Transverse colon (tissue), 4 donors: ENCODE data around the gene ZNF148.

Experiments used
- EP300 ChIP-seq: sonication (generic); formaldehyde crosslinking; IDR thresholded peaks from one replicate; pipeline ENCODE4 v1.6.1; 2017; ENCODE audit warnings: antibody characterized with exemption, low read depth
- POLR2AphosphoS5 ChIP-seq, 3 donors: sonication (generic); formaldehyde crosslinking; IDR thresholded peaks; one replicate each; pipeline ENCODE4 v1.6.1; 2016; ENCODE audit warnings: antibody characterized with exemption in 3 of 3
- TF ChIP-seq, protein P1 (sequence below), 5 experiments: fragments of 200-600 bp in 3 of 5; fragments of 450-650 bp in 2 of 5; sonication (generic) in 3 of 5; IDR thresholded peaks; 1 replicate in 2 of 5; 2 replicates in 3 of 5; pipeline ENCODE4 v1.5.1; 2016 to 2017; ENCODE audit warnings: antibody characterized with exemption in 5 of 5, inconsistent platforms in 3 of 5, mild to moderate bottlenecking in 2 of 5, moderate library complexity in 1 of 5

DNA sequence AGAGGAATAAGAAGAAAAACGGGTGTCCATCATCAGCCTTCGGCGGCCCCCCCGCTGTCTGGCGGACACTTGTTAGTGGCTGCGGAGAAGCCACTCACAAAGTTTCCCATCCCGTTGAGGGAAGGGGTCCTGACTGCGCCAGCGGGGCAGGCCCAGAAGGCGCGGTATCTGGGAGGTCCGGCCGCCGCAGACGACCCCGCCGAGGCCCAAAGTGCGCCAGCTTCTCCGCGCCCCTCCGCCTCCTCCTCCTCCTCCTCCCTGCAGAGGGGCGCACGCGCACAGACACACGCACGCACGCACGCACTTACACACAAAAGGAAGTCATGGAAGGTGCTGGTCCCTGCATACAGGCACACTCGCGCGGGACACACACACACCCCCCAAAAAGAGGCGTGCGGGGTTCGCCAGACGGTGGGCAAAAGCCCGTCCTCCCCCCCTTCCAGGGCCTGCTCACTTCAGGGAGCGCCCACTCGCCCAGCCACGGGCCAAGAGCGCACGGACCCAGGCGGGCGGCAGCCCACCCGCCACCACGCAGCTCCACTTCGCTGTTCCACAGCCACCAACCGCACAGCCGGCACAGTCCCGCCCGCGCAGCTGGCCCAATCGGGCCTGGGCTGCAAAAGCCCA is 18.0 kb downstream of the ZNF148 start:
- TF ChIP-seq, protein P1, sequence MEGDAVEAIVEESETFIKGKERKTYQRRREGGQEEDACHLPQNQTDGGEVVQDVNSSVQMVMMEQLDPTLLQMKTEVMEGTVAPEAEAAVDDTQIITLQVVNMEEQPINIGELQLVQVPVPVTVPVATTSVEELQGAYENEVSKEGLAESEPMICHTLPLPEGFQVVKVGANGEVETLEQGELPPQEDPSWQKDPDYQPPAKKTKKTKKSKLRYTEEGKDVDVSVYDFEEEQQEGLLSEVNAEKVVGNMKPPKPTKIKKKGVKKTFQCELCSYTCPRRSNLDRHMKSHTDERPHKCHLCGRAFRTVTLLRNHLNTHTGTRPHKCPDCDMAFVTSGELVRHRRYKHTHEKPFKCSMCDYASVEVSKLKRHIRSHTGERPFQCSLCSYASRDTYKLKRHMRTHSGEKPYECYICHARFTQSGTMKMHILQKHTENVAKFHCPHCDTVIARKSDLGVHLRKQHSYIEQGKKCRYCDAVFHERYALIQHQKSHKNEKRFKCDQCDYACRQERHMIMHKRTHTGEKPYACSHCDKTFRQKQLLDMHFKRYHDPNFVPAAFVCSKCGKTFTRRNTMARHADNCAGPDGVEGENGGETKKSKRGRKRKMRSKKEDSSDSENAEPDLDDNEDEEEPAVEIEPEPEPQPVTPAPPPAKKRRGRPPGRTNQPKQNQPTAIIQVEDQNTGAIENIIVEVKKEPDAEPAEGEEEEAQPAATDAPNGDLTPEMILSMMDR (IDR thresholded peaks at IDR 0.05), result no peak
- no peak for TF ChIP-seq EP300
- no peak for TF ChIP-seq POLR2AphosphoS5 (IDR thresholded peaks at IDR 0.05)
